HCT116 (cell line): ENCODE data around the gene TMEM98. TPM values are rescaled to one million over a fixed set of nuclear protein-coding genes. Genes with fewer than 3 reads are reported as not detected.

Experiments used
- ATAC-seq: fragments of 200-7000 bp; cut with Tn5 transposase; 2 replicates; pipeline ENCODE4 v1.9.1; 2020; ENCODE audit warnings: mild to moderate bottlenecking, moderate library complexity
- BruUV-seq: library from RNA; stranded (reverse); fragments of 400-500 nt; replicated peaks from 2 replicates; lab custom pipeline; 2021; lab: Mats Ljungman, UMichigan
- CTCF ChIA-PET: fragments of 300-600 bp; sonication (Branson Sonifier 250); formaldehyde crosslinking; loops from one replicate; lab custom pipeline; 2021; ENCODE audit warnings: antibody characterized with exemption; lab: Charles Lee
- POLR2A ChIA-PET: fragments of 300-600, 350-600 bp; sonication (Branson Sonifier 250); formaldehyde crosslinking; loops from one replicate; lab custom pipeline; 2021; ENCODE audit warnings: antibody characterized with exemption; lab: Charles Lee
- RAD21 ChIA-PET, 2 experiments: fragments of 300-600 bp; sonication (Branson Sonifier 250); formaldehyde crosslinking; loops; one replicate each; lab custom pipeline; 2023; ENCODE audit warnings: low total read pairs in 2 of 2; ENCODE audit not compliant: uncharacterized antibody in 2 of 2, unreplicated experiment in 2 of 2, low non-redundant PET in 1 of 2; lab: Charles Lee
- DNase-seq: peaks from one replicate; pipeline ENCODE4 v3.0.0-alpha.2; 2010; ENCODE audit warnings: low read depth, low spot score
- H2AFZ ChIP-seq: fragments of 200-600 bp; shearing (Covaris generic), sonication (generic); 2 replicates; pipeline ENCODE4 v1.6.1; 2017; ENCODE audit warnings: low read depth, mixed run types, mixed read lengths, antibody characterized with exemption, low read length; ENCODE audit not compliant: poor library complexity, severe bottlenecking
- H3K27ac ChIP-seq: 2 replicates; pipeline ENCODE4 v1.5.1; 2012; ENCODE audit warnings: low read depth, low read length
- H3K27me3 ChIP-seq: fragments of 200-600 bp; sonication (generic); 2 replicates; pipeline ENCODE4 v1.6.1; 2016; ENCODE audit warnings: mixed run types, low read length, mixed read lengths; ENCODE audit not compliant: insufficient read depth
- H3K36me3 ChIP-seq, 2 experiments: fragments of 200-500 bp in 1 of 2; fragments of 200-600 bp in 1 of 2; sonication (Bioruptor generic) in 1 of 2; sonication (generic) in 1 of 2; 2 replicates each; pipeline versions ENCODE4 v1.5.1 to v1.6.1; 2014 to 2016; ENCODE audit warnings: low read length in 2 of 2, inconsistent platforms in 1 of 2, mixed read lengths in 1 of 2, mixed run types in 1 of 2; ENCODE audit not compliant: insufficient read depth in 2 of 2, control insufficient read depth in 1 of 2
- H3K4me1 ChIP-seq, 2 experiments: fragments of 200-600 bp in 1 of 2; sonication (generic) in 1 of 2; 2 replicates each; pipeline versions ENCODE4 v1.5.1 to v1.6.1; 2012 to 2017; ENCODE audit warnings: low read length in 2 of 2, inconsistent platforms in 1 of 2, mild to moderate bottlenecking in 1 of 2, mixed read lengths in 1 of 2, mixed run types in 1 of 2, moderate library complexity in 1 of 2; ENCODE audit not compliant: insufficient read depth in 2 of 2, control insufficient read depth in 1 of 2
- H3K4me2 ChIP-seq: fragments of 200-600 bp; sonication (generic); 2 replicates; pipeline ENCODE4 v1.6.1; 2017; ENCODE audit warnings: mixed run types, low read length, mixed read lengths
- H3K4me3 ChIP-seq, 2 experiments: fragments of 200-600 bp in 1 of 2; sonication (generic) in 1 of 2; replicated peaks in 1 of 2; 2 replicates each; pipeline ENCODE4 v1.5.1; 2011 to 2016; ENCODE audit warnings: low read length in 2 of 2, control low read depth in 1 of 2, low read depth in 1 of 2, mild to moderate bottlenecking in 1 of 2, mixed read lengths in 1 of 2, mixed run types in 1 of 2
- H3K79me2 ChIP-seq: fragments of 200-600 bp; sonication (generic); 2 replicates; pipeline ENCODE4 v1.6.1; 2017; ENCODE audit warnings: mild to moderate bottlenecking, mixed run types, low read length, moderate library complexity, mixed read lengths; ENCODE audit not compliant: insufficient read depth
- H3K9ac ChIP-seq: fragments of 200-600 bp; sonication (generic); 2 replicates; pipeline ENCODE4 v1.6.1; 2016; ENCODE audit warnings: low read length, mixed read lengths
- H3K9me2 ChIP-seq: fragments of 200-600 bp; sonication (generic), shearing (Covaris generic); 2 replicates; pipeline ENCODE4 v1.6.1; 2017; ENCODE audit warnings: mixed run types, mild to moderate bottlenecking, moderate library complexity; ENCODE audit not compliant: insufficient read depth
- H3K9me3 ChIP-seq, 2 experiments: fragments of 200-500 bp in 1 of 2; fragments of 200-600 bp in 1 of 2; sonication (Bioruptor generic) in 1 of 2; sonication (generic) in 1 of 2; 2 replicates each; pipeline ENCODE4 v1.6.1; 2014 to 2017; ENCODE audit warnings: low read length in 2 of 2, mixed read lengths in 2 of 2, inconsistent platforms in 1 of 2, low read depth in 1 of 2, mild to moderate bottlenecking in 1 of 2, mixed run types in 1 of 2, moderate library complexity in 1 of 2; ENCODE audit not compliant: control insufficient read depth in 1 of 2, insufficient read depth in 1 of 2
- H4K20me1 ChIP-seq: fragments of 200-600 bp; sonication (generic), shearing (Covaris generic); 2 replicates; pipeline ENCODE4 v1.6.1; 2017; ENCODE audit warnings: mixed run types, mild to moderate bottlenecking, moderate library complexity; ENCODE audit not compliant: insufficient read depth
- ATF3 ChIP-seq: IDR thresholded peaks from 2 replicates; pipeline ENCODE4 v1.6.1; 2012
- EGR1 ChIP-seq: IDR thresholded peaks from 2 replicates; pipeline ENCODE4 v1.6.1; 2012; ENCODE audit warnings: low read depth
- ELF1 ChIP-seq: IDR thresholded peaks from 2 replicates; pipeline ENCODE4 v1.6.1; 2012; ENCODE audit warnings: low read depth, borderline replicate concordance
- EZH2 ChIP-seq: fragments of 200-600 bp; sonication (generic); IDR thresholded peaks from 2 replicates; pipeline ENCODE4 v1.6.1; 2017; ENCODE audit warnings: antibody characterized with exemption, mixed run types
- EZH2phosphoT487 ChIP-seq: fragments of 200-600 bp; IDR thresholded peaks from 2 replicates; pipeline ENCODE4 v1.6.1; 2018; ENCODE audit warnings: antibody characterized with exemption, borderline replicate concordance
- FOSL1 ChIP-seq: IDR thresholded peaks from 2 replicates; pipeline ENCODE4 v1.6.1; 2012; ENCODE audit warnings: low read depth
- POLR2A ChIP-seq: IDR thresholded peaks from 2 replicates; pipeline ENCODE4 v1.7.0; 2011; ENCODE audit warnings: borderline replicate concordance; ENCODE audit not compliant: insufficient read depth, insufficient read length; ENCODE audit errors: extremely low read depth
- REST ChIP-seq: IDR thresholded peaks from 2 replicates; pipeline ENCODE4 v1.6.1; 2012; ENCODE audit warnings: low read depth
- SIN3A ChIP-seq: IDR thresholded peaks from 2 replicates; pipeline ENCODE4 v1.6.1; 2012; ENCODE audit warnings: low read depth
- YY1 ChIP-seq: IDR thresholded peaks from 2 replicates; pipeline ENCODE4 v1.6.1; 2011; ENCODE audit warnings: low read length, low read depth, moderate library complexity, mild to moderate bottlenecking; ENCODE audit not compliant: insufficient replicate concordance; ENCODE audit errors: extremely low read depth
- ZFX ChIP-seq: fragments of 450-650 bp; IDR thresholded peaks from 2 replicates; pipeline ENCODE4 v1.6.1; 2017
- ZNF274 ChIP-seq: fragments of 200-500 bp; sonication (Bioruptor generic); IDR thresholded peaks from 2 replicates; pipeline ENCODE4 v1.6.1; 2014; ENCODE audit warnings: mild to moderate bottlenecking, low read depth, low read length, inconsistent platforms
- intact Hi-C: fragments of 100-400 bp; cut with micrococcal nuclease; formaldehyde crosslinking; loops from 2 replicates; pipeline ENCODE4 v1.10.0; 2022
- total RNA-seq: library from RNA; stranded (reverse); gene quantifications from one replicate; pipeline ENCODE4 v1.2.1, GENCODE V29; 2021; ENCODE audit not compliant: unreplicated experiment
- TF ChIP-seq, protein P1 (sequence below): IDR thresholded peaks from 2 replicates; pipeline ENCODE4 v1.6.1; 2012
- TF ChIP-seq, protein P2 (sequence below), 3 experiments: fragments of 200-600 bp in 1 of 3; sonication (generic) in 1 of 3; IDR thresholded peaks in 2 of 3; conservative IDR thresholded peaks in 1 of 3; 2 replicates each; pipeline ENCODE4 v1.5.1; 2012 to 2017; ENCODE audit warnings: low read depth in 2 of 3, low read length in 2 of 3, antibody characterized with exemption in 1 of 3, borderline replicate concordance in 1 of 3, control low read depth in 1 of 3, mild to moderate bottlenecking in 1 of 3, mixed read lengths in 1 of 3, mixed run types in 1 of 3, moderate library complexity in 1 of 3; ENCODE audit not compliant: insufficient read depth in 1 of 3

The TMEM98 gene
- total RNA-seq, 1 experiment from 2014 or later, result 29.3 TPM

DNA sequence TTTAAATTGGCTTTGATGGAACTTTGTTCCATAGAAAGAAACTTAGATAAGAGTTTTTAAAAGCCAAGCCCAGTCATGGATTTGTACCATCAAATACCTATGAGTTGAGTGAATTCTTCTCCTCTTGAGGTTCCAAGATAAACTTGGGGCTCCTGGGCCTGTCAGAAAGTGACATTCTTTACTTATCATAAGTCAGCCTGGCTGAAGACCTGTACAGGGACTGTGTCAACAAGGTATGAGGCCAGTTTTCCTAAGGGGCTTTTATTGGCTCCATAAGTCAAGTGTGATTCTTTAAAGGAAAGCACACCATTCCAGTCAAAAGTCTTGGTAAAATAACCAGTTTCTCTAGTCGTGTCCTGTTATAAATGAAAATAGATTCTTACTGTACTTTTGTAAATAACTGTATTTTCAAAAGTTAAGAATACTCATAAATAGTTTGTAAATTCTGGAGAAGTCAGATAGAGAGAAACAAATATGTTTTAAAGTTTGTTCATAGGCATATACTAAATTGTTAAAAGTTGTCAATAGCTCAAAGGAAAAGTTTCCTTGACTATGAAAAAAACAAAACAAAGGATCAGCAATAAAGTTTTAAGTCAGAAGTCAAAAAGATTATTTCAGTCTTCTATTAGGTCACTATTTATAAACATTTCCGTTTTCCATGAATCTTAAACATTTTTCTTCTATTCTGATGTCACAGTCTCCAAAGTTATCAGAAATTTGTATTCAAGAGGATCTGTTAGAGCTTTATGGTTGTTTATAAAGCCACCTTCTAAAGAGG, 28.5 kb upstream of the TMEM98 start:
- RAD21 ChIA-PET, result no interaction called here
- intact Hi-C loops, result no loop called here
- no peaks in the 10 kb centered on the region for H3K9me2 ChIP-seq
- H3K27ac ChIP-seq, result no peak overlapping the region
- POLR2A ChIA-PET, result no interaction called here
- CTCF ChIA-PET, result interaction anchor here (0.9 kb wide), 1 partner anchor 10 kb away, joined by 4 read pairs; no protein-coding TSS in a partner anchor
- H3K27me3 ChIP-seq, result no peaks in the 10 kb centered on the region
- BruUV-seq, result no TSS peak
- H2AFZ ChIP-seq, result no peak overlapping the region
- no peaks in the 10 kb centered on the region for H3K4me1 ChIP-seq
- ATAC-seq, result no peak
- H3K79me2 ChIP-seq, result no peaks in the 10 kb centered on the region
- DNase-seq, result no peak
- no peaks in the 10 kb centered on the region for H4K20me1 ChIP-seq
- H3K36me3 ChIP-seq, result no peaks in the 10 kb centered on the region
- H3K9ac ChIP-seq, result no peak overlapping the region
- no peaks in the 10 kb centered on the region for H3K9me3 ChIP-seq
- no peak for TF ChIP-seq ZNF274
- no peak for TF ChIP-seq ATF3
- no peak for TF ChIP-seq EZH2
- no peak for TF ChIP-seq FOSL1
- TF ChIP-seq POLR2A, result no peak
- no peak for TF ChIP-seq ELF1
- TF ChIP-seq, all 23 proteins: peak for 0
- Histone ChIP-seq H3K4me2 (no peak overlapping the region), H3K4me3 (no peak overlapping the region)

DNA sequence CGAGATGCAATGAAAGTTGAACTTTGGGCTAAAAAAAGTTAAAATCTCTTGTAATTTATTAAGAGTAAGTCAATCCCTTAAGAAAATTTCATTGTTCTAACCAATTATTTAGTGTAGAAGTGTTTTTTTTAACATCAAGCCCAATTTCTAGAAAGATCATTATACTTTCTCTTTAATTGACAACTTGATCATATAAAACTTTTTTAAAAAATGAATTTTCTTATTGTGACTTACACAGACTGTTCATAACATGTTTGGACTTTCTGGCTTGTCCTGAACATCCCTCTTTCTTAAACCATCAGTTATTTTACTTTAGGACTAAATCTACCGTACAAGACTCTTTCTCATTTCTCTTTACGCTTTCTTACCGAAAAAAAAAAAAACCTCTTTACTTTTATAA, 26.2 kb upstream of the TMEM98 start:
- Histone ChIP-seq H3K4me3 (no peak overlapping the region), H3K27me3 (no peaks in the 10 kb centered on the region), H4K20me1 (no peaks in the 10 kb centered on the region), H2AFZ (no peak overlapping the region), H3K9me2 (no peaks in the 10 kb centered on the region), H3K9me3 (no peaks in the 10 kb centered on the region), H3K4me1 (no peaks in the 10 kb centered on the region), H3K36me3 (no peaks in the 10 kb centered on the region), H3K27ac (no peak overlapping the region), H3K4me2 (no peak overlapping the region), H3K79me2 (no peaks in the 10 kb centered on the region), H3K9ac (no peak overlapping the region)
- ChIA-PET CTCF (no interaction called here), POLR2A (no interaction called here), RAD21 (no interaction called here)
- intact Hi-C loops, result no loop called here
- no TSS peak for BruUV-seq
- ATAC-seq (no peak), DNase-seq (no peak)
- TF ChIP-seq, protein P1, sequence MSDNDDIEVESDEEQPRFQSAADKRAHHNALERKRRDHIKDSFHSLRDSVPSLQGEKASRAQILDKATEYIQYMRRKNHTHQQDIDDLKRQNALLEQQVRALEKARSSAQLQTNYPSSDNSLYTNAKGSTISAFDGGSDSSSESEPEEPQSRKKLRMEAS, result no peak
- TF ChIP-seq, protein P2, sequence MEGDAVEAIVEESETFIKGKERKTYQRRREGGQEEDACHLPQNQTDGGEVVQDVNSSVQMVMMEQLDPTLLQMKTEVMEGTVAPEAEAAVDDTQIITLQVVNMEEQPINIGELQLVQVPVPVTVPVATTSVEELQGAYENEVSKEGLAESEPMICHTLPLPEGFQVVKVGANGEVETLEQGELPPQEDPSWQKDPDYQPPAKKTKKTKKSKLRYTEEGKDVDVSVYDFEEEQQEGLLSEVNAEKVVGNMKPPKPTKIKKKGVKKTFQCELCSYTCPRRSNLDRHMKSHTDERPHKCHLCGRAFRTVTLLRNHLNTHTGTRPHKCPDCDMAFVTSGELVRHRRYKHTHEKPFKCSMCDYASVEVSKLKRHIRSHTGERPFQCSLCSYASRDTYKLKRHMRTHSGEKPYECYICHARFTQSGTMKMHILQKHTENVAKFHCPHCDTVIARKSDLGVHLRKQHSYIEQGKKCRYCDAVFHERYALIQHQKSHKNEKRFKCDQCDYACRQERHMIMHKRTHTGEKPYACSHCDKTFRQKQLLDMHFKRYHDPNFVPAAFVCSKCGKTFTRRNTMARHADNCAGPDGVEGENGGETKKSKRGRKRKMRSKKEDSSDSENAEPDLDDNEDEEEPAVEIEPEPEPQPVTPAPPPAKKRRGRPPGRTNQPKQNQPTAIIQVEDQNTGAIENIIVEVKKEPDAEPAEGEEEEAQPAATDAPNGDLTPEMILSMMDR (IDR thresholded peaks at IDR 0.05 in 2 of 3, conservative IDR thresholded peaks at IDR 0.05 in 1 of 3; ENCODE audit: borderline replicate concordance in 1 of 3, insufficient read depth in 1 of 3, low read depth in 2 of 3, low read length in 2 of 3), result no peak
- TF ChIP-seq EZH2phosphoT487 (no peak), ZFX (no peak), ELF1 (no peak), SIN3A (no peak), EGR1 (no peak), YY1 (no peak), REST (no peak)
